ENCODE results near the gene U2AF2.

Gene U2AF2

DNA sequence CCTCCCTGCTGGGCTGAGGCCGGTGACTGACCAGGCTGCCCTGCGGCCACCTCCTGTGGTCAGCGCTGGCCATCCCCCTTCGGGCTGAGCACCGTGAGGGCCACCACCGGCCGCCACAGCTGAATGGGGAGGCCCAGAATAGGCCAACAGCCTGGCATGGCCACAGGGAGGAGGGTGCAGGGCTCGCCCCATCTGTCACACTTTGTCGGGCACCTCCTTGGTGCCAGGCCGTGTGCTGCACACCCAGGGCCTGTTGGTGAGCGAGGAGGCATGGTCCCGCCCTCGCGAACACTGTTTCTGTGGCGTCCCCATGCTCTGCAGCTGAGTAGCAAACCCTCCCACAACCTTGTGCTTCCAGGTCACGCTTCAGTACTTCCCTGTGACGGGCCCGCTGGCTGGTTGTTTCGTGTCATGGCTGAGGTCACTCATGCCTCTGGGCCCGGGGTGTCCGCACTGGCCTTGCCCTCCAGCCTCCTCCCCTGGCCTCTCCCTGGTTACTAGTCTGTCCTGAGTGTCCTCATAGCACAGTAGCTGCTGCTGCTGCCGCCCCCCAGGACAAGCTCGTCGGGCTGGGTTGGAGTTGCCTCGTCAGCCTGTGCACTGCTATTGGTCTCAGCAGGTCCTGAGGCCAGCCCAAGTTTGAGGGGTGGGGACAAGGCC, 35.4 kb downstream of the U2AF2 start:
- DNase-seq (ENCODE audit: low read depth), result no peak
- no peak overlapping the region for H3K4me3 ChIP-seq (ENCODE audit: low read depth, low read length)
- TF ChIP-seq, protein P1, sequence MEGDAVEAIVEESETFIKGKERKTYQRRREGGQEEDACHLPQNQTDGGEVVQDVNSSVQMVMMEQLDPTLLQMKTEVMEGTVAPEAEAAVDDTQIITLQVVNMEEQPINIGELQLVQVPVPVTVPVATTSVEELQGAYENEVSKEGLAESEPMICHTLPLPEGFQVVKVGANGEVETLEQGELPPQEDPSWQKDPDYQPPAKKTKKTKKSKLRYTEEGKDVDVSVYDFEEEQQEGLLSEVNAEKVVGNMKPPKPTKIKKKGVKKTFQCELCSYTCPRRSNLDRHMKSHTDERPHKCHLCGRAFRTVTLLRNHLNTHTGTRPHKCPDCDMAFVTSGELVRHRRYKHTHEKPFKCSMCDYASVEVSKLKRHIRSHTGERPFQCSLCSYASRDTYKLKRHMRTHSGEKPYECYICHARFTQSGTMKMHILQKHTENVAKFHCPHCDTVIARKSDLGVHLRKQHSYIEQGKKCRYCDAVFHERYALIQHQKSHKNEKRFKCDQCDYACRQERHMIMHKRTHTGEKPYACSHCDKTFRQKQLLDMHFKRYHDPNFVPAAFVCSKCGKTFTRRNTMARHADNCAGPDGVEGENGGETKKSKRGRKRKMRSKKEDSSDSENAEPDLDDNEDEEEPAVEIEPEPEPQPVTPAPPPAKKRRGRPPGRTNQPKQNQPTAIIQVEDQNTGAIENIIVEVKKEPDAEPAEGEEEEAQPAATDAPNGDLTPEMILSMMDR (IDR thresholded peaks at IDR 0.05; ENCODE audit: insufficient read depth, low read depth, low read length, missing control alignments), result no peak

DNA sequence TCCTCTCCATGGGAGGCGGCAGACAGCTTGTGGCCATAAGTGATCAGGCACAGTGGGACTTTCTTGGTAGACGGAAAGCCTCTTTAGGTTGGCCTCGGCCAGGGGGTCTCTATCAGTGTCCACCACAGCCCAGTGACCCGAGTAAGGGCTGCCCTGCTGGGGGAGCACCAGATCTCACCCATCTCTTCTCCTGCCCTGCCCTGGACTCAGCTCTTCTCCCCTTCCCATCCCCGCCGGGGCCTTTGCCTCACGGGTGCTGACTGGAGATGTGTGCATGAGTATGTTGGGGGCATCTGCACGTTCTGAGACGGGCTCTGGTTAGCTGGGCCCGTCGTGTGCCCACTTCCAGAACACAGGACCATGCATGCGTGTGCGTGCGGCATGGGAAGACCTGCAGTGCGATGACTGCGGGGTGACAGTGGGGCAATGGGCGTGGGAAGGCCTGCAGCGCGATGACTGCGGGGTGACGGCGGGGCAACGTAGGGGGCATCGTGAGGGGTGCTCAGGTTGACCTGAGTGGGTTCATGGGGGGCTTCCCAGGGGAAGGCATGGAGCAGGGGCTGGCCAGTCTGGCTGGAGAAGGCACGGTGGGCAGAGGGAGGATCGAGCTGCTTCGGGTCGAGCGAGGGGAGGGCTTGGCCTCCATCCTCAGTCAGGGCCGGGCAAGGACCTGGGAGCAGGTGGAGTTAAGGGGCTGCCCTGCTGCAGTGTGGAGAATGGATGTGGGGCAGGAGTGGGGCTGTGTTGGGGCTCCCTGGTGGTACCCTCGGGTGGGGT, 36.1 kb downstream of the U2AF2 start:
- DNase-seq (ENCODE audit: low read depth), result no peak
- TF ChIP-seq, protein P1 (IDR thresholded peaks at IDR 0.05; ENCODE audit: insufficient read depth, low read depth, low read length, missing control alignments), result no peak
- no peak overlapping the region for H3K4me3 ChIP-seq (ENCODE audit: low read depth, low read length)

DNA sequence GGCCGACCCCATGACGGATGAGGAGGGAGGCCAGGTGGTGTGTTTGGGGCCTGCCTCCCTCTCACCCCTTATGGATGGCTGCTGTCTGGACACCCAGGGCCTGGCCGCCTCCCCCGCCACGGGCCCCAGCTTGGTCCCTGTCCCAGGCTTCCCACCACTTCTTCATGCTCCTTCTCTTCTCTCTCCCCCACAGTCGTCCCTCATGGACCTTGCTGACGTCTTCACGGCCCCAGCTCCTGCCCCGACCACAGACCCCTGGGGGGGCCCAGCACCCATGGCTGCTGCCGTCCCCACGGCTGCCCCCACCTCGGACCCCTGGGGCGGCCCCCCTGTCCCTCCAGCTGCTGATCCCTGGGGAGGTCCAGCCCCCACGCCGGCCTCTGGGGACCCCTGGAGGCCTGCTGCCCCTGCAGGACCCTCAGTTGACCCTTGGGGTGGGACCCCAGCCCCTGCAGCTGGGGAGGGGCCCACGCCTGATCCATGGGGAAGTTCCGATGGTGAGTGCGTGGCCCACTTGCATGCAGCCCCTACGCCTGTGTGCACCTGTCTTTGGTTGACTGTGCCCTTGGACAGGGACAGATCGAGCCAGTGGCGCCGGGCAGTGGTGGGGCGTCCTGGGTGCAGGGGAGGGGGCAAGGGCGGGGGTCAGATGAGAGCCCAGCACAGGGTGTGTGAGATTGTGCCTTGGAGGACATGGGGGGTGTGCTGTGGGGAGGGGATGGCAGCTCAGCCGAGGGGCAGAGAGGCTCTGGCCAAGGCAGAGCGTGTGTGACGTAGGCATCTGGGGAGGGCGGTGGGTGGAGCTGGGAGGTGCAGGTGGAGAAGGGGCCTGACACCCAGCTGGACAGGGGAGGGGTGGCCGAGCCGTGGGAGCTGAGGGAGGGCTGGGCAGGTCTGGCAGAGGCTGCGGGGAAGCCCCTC, 37.0 kb downstream of the U2AF2 start:
- H3K4me3 ChIP-seq (ENCODE audit: low read depth, low read length), result no peak overlapping the region
- TF ChIP-seq, protein P1 (IDR thresholded peaks at IDR 0.05; ENCODE audit: insufficient read depth, low read depth, low read length, missing control alignments), result no peak
- DNase-seq (ENCODE audit: low read depth), result no peak

DNA sequence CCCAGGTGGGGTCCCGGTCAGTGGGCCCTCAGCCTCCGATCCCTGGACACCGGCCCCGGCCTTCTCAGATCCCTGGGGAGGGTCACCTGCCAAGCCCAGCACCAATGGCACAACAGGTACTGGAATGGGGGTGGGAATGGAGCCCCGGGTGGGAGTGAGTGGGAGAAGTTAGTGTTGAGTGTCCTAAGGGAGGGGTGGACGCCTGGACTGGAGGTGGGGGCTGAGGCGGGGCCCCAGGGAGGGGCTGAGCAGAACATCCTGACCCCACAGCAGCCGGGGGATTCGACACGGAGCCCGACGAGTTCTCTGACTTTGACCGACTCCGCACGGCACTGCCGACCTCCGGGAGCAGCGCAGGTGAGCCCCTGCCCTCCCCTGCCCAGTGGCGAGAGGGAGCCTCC, 37.8 kb downstream of the U2AF2 start:
- H3K4me3 ChIP-seq (ENCODE audit: low read depth, low read length), result no peak overlapping the region
- no peak for DNase-seq (ENCODE audit: low read depth)
- TF ChIP-seq, protein P1 (IDR thresholded peaks at IDR 0.05; ENCODE audit: insufficient read depth, low read depth, low read length, missing control alignments), result no peak

DNA sequence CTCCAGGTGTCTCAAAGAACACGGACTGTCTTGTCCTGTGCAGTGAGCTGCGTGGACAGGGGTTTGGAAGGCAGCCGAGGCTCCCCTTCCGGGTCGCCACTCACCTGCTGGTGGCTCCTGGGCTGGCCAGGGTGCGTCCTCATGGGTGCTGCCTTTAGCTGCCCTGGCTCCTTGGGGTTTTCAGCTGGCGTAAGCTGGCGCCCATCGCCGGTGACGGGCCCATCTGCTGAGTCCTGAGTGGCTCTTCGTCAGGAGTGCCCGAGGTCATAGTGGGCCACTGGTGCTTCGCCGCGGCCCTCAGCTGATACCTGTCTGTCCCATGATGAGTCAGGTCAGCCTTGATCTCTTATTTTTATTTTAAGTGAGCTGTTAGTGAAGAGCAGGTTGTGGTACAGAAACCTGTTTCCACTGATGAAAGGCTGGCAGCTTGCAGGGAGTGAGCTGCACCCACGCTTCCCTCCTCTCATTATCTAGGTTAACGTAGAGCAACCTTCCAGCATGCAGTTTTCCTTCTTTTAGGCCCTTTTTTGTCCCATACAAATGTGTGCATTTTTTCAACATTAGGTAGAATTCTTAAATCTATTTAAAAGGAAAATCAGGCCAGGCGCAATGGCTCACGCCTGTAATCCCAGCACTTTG, 38.6 kb downstream of the U2AF2 start:
- no peak overlapping the region for H3K4me3 ChIP-seq (ENCODE audit: low read depth, low read length)
- TF ChIP-seq, protein P1 (IDR thresholded peaks at IDR 0.05; ENCODE audit: insufficient read depth, low read depth, low read length, missing control alignments), result no peak
- DNase-seq (ENCODE audit: low read depth), result no peak

DNA sequence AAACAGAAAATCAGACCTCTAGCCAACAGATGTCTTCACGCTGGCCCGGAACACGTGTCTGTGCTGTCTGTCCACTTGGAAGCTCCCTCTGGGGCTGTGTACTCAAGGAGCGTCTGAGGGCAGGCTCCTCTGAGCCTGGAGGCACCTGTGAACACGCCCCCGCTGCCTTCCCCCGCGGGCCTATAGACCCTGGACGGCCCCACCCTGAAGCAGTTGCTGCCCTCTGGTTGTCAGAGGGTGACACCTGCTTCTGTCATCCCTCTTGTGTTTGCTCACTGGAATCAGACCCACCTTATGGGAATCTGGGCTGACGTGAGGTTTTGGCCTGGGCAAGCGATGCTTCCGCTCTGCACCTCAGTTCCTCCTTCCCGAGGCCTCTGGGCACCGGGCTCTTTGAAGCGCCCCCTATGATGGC, 39.4 kb downstream of the U2AF2 start:
- no peak for DNase-seq (ENCODE audit: low read depth)
- TF ChIP-seq, protein P1 (IDR thresholded peaks at IDR 0.05; ENCODE audit: insufficient read depth, low read depth, low read length, missing control alignments), result no peak

More for the DNA sequence above, 39.4 kb downstream of the U2AF2 start:
- H3K4me3 ChIP-seq (ENCODE audit: low read depth, low read length), result no peak overlapping the region
